ENCODE data around the gene GRIA1. TPM values are rescaled to one million over a fixed set of nuclear protein-coding genes. Genes with fewer than 3 reads are reported as not detected.

GRIA1 gene
- total and polyA plus RNA-seq, 8 donors: 2.9 to 20.2 (median 11.2) TPM

DNA sequence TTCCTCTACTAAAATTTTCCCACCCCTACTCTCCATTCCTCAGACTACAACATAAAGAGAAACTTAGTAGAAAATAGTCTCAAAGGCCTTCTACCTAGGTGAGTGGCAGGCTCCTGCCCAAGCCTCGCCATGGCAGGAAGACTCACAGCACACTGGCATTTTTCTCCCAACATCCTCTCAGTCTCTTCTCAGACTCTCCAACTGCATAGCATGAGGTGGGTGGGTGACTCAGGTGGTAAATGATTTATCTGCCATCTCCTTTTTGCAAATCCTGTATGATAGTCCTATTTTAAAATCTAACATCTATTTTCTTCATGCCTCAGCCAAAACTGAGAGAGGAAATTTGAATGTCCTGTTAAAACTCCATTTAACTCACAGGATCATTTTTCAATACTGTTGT, 33.5 kb upstream of the GRIA1 start:
- H3K27me3 ChIP-seq: no peaks in the 10 kb centered on the region
- intact Hi-C loops (cut with DNase I): no loop called here
- H3K27ac ChIP-seq: no peak overlapping the region
- ATAC-seq (no peak), DNase-seq (no peak)
- no peaks in the 10 kb centered on the region for H3K36me3 ChIP-seq
- TF ChIP-seq, protein P1, sequence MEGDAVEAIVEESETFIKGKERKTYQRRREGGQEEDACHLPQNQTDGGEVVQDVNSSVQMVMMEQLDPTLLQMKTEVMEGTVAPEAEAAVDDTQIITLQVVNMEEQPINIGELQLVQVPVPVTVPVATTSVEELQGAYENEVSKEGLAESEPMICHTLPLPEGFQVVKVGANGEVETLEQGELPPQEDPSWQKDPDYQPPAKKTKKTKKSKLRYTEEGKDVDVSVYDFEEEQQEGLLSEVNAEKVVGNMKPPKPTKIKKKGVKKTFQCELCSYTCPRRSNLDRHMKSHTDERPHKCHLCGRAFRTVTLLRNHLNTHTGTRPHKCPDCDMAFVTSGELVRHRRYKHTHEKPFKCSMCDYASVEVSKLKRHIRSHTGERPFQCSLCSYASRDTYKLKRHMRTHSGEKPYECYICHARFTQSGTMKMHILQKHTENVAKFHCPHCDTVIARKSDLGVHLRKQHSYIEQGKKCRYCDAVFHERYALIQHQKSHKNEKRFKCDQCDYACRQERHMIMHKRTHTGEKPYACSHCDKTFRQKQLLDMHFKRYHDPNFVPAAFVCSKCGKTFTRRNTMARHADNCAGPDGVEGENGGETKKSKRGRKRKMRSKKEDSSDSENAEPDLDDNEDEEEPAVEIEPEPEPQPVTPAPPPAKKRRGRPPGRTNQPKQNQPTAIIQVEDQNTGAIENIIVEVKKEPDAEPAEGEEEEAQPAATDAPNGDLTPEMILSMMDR (IDR thresholded peaks at IDR 0.05): no peak
- no peaks in the 10 kb centered on the region for H3K9me3 ChIP-seq
- no peaks in the 10 kb centered on the region for H3K4me1 ChIP-seq
- H3K4me3 ChIP-seq: no peak overlapping the region

DNA sequence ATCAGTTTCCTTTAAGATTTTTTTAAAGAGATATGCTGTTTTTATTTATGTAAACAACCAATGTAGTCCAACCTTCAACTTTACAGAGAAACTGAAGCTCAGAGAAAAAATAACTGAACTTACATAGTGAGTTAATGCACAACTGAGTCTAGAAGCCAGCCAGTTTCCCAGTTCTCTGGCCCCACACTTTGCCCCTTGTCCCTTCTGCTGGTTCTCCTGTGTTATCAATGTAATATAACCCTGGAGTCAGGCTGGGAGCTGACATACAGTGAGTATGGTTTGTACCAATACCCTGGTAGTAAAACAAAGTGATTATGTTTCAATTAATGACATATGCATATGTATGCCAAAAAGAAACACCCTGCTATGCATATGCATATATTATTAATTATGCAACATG, 32.2 kb upstream of the GRIA1 start:
- Histone ChIP-seq H3K36me3 (no peaks in the 10 kb centered on the region), H3K9me3 (no peaks in the 10 kb centered on the region), H3K4me3 (no peak overlapping the region), H3K27ac (no peak overlapping the region), H3K27me3 (no peaks in the 10 kb centered on the region), H3K4me1 (no peaks in the 10 kb centered on the region)
- no peak for DNase-seq
- no peak for ATAC-seq
- TF ChIP-seq, protein P1 (IDR thresholded peaks at IDR 0.05): no peak
- intact Hi-C loops (cut with DNase I): no loop called here

DNA sequence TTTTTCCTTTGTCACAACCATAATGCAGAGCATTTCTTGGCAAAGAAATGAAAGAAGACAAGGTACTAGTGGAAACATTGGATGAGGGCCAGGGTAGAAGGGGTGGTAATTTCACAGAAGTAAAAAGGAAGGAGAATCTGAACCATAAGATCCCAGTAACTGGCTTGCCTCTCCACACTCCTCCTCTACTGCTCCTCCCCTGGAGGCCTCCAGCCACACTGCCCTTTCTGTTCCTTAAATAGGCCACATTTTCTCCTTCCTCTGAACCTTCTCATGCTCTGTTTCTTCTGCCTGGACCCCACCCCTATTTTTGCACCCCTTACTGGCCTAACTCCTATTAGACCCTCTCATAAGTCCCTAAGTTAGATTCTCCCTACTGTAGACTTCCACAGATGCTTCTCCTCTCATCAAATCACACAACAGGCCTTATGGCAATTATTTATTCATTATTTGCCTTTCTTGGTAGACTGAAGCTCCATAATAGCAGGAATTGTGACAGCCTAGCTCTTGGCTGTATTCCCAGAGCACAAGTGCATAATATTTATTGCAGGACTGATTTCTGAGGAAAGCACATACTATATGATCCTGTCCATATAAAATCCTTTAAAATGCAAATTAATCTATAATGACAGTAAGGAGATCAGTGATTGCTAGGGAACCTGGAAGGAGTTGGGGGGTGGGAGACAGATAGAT, 31.3 kb upstream of the GRIA1 start:
- TF ChIP-seq, protein P1 (IDR thresholded peaks at IDR 0.05): no peak
- Histone ChIP-seq H3K9me3 (no peaks in the 10 kb centered on the region), H3K4me3 (no peak overlapping the region), H3K27ac (no peak overlapping the region), H3K4me1 (no peaks in the 10 kb centered on the region), H3K27me3 (no peaks in the 10 kb centered on the region), H3K36me3 (no peaks in the 10 kb centered on the region)
- DNase-seq (peak in 1 of 4 donors; percentile 24), ATAC-seq (no peak)
- intact Hi-C loops (cut with DNase I): no loop called here

DNA sequence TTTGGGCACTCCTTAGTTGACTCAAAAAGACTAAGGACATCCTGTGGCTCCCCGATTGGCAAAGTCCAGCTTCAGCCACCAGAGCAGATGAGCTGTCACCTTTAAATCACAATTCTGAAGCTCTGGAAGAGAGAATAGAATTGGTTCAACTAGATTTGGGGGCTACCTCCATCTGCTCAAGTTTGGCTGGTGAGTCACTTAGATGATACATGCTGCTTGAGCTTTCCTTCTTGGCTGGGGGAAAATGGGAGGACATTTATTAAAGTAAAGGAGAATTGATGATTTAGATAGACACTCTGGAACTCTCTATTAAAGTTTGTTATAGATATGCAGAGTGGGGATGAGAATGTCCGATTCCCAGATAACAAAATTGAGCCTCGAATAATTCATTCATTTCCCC, 30.0 kb upstream of the GRIA1 start:
- ATAC-seq (no peak), DNase-seq (no peak)
- Histone ChIP-seq H3K27me3 (no peaks in the 10 kb centered on the region), H3K9me3 (no peaks in the 10 kb centered on the region), H3K27ac (no peak overlapping the region), H3K4me1 (no peaks in the 10 kb centered on the region), H3K36me3 (no peaks in the 10 kb centered on the region), H3K4me3 (no peak overlapping the region)
- TF ChIP-seq, protein P1 (IDR thresholded peaks at IDR 0.05): no peak
- intact Hi-C loops (cut with DNase I): no loop called here

DNA sequence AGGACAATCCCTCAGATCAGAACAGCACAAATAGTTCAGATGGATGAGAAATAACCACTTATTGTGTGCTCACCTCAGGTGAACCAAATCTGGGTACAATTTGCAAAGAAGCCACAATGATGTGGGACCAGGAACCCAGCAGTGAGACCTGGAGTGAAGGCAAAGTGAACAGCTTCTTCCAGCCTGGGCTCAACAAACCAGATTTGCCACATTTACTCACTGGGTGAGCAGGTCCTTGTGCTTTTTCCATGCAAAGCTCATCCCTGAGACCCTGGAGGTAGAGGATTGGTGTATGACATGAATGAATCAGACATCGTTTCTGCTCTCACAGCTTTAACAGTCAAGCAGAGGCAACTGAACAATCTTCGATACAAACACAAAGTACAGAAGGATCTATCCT, 29.1 kb upstream of the GRIA1 start:
- H3K36me3 ChIP-seq: no peaks in the 10 kb centered on the region
- H3K27ac ChIP-seq: no peak overlapping the region
- TF ChIP-seq, protein P1 (IDR thresholded peaks at IDR 0.05): no peak
- no peak overlapping the region for H3K4me3 ChIP-seq
- intact Hi-C loops (cut with DNase I): no loop called here
- no peaks in the 10 kb centered on the region for H3K27me3 ChIP-seq
- H3K9me3 ChIP-seq: no peaks in the 10 kb centered on the region
- no peak for ATAC-seq
- H3K4me1 ChIP-seq: no peaks in the 10 kb centered on the region
- DNase-seq: no peak
